ENCODE data around the gene DLX2.

Gene DLX2

DNA sequence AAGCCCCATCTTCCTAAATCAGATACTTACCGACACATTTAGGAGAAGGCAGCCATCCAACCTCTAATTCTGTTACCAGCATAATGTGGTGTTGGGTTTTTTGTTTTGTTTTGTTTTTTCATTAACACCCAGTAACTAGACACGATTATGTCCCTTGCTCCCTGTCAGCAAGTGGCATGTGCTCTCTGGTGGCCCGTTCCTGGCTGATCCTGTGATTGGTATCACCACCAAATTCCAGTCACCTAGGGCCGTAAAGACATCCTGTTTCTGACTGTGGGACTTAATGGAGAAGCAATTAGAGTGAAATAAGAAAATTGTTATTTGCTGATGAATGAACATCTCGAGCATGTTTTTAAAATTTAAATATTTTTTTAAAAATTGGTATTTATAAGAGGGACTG lies 23.3 kb downstream of the DLX2 start:
- Histone ChIP-seq H3K27me3 (ENCODE audit: insufficient read depth, low read depth) (peaks cover 6% of the 10 kb centered on the region; the same call in 1 of the 2 replicates), H3K4me1 (ENCODE audit: low read depth, poor library complexity, severe bottlenecking) (peaks cover 4% of the 10 kb centered on the region), H2AFZ (ENCODE audit: low read depth) (no peak overlapping the region), H3K27ac (no peak overlapping the region), H3K79me2 (ENCODE audit: insufficient read depth, low read depth) (no peaks in the 10 kb centered on the region), H3K4me3 (IDR thresholded peaks at IDR 0.05; ENCODE audit: insufficient read depth, low read depth, low read length) (no peak overlapping the region), H3K9ac (no peak overlapping the region), H4K20me1 (ENCODE audit: insufficient read depth) (no peaks in the 10 kb centered on the region), H3K36me3 (ENCODE audit: insufficient read depth) (no peaks in the 10 kb centered on the region), H3K4me2 (no peak overlapping the region)
- TF ChIP-seq, protein P1, sequence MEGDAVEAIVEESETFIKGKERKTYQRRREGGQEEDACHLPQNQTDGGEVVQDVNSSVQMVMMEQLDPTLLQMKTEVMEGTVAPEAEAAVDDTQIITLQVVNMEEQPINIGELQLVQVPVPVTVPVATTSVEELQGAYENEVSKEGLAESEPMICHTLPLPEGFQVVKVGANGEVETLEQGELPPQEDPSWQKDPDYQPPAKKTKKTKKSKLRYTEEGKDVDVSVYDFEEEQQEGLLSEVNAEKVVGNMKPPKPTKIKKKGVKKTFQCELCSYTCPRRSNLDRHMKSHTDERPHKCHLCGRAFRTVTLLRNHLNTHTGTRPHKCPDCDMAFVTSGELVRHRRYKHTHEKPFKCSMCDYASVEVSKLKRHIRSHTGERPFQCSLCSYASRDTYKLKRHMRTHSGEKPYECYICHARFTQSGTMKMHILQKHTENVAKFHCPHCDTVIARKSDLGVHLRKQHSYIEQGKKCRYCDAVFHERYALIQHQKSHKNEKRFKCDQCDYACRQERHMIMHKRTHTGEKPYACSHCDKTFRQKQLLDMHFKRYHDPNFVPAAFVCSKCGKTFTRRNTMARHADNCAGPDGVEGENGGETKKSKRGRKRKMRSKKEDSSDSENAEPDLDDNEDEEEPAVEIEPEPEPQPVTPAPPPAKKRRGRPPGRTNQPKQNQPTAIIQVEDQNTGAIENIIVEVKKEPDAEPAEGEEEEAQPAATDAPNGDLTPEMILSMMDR (conservative IDR thresholded peaks at IDR 0.05; ENCODE audit: low read depth, low read length), result no peak

DNA sequence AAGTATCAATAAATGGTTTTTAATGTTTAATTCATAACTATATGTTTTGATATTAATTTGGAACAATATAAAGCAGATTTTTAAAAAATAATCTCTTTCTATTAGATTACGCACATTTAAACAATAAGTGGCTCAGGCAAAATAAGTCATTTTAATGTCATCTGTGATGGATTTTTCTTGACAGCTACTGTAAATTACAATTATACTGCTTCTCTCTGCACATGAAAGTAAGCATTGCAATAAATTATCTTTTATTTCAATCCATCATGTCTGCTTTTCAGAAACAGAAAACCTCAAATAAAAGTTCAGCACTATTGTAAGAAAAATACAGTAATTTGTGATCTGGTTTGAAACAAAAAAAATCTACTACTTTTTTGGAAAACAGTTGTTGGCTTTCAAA lies 28.4 kb downstream of the DLX2 start:
- H3K79me2 ChIP-seq (ENCODE audit: insufficient read depth, low read depth), result no peaks in the 10 kb centered on the region
- no peaks in the 10 kb centered on the region for H3K27me3 ChIP-seq (ENCODE audit: insufficient read depth, low read depth)

DNA sequence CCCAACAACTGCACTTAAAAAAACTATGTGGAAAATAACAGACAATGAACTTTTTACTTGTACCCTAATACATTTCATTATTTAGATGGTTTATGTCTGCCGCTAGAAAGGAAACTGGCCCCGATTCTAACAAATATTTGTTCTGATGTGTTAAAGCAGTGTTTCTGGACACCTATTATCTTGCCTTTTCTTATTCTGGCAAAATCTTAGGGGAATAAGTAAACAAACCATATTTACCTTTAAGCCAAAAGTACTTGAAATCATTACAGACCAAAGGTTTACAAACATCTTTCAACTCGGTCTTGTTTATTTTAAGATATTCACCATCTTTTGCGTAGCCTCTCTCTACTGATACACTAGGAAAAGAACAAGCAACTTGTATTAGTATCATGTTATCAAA lies 29.2 kb downstream of the DLX2 start:
- Histone ChIP-seq H3K27me3 (ENCODE audit: insufficient read depth, low read depth) (no peaks in the 10 kb centered on the region), H3K4me1 (ENCODE audit: low read depth, poor library complexity, severe bottlenecking) (no peaks in the 10 kb centered on the region), H4K20me1 (ENCODE audit: insufficient read depth) (no peaks in the 10 kb centered on the region), H3K9ac (no peak overlapping the region), H3K79me2 (ENCODE audit: insufficient read depth, low read depth) (no peaks in the 10 kb centered on the region), H3K4me2 (no peak overlapping the region), H3K36me3 (ENCODE audit: insufficient read depth) (no peaks in the 10 kb centered on the region), H3K27ac (no peak overlapping the region), H3K4me3 (IDR thresholded peaks at IDR 0.05; ENCODE audit: insufficient read depth, low read depth, low read length) (no peak overlapping the region), H2AFZ (ENCODE audit: low read depth) (no peak overlapping the region)
- TF ChIP-seq, protein P1 (conservative IDR thresholded peaks at IDR 0.05; ENCODE audit: low read depth, low read length), result no peak

More for the DNA sequence above, 28.4 kb downstream of the DLX2 start:
- TF ChIP-seq, protein P1 (conservative IDR thresholded peaks at IDR 0.05; ENCODE audit: low read depth, low read length), result no peak
- Histone ChIP-seq H3K4me2 (no peak overlapping the region), H2AFZ (ENCODE audit: low read depth) (no peak overlapping the region), H4K20me1 (ENCODE audit: insufficient read depth) (no peaks in the 10 kb centered on the region), H3K36me3 (ENCODE audit: insufficient read depth) (no peaks in the 10 kb centered on the region), H3K9ac (no peak overlapping the region), H3K4me1 (ENCODE audit: low read depth, poor library complexity, severe bottlenecking) (no peaks in the 10 kb centered on the region), H3K27ac (no peak overlapping the region), H3K4me3 (IDR thresholded peaks at IDR 0.05; ENCODE audit: insufficient read depth, low read depth, low read length) (no peak overlapping the region)

DNA sequence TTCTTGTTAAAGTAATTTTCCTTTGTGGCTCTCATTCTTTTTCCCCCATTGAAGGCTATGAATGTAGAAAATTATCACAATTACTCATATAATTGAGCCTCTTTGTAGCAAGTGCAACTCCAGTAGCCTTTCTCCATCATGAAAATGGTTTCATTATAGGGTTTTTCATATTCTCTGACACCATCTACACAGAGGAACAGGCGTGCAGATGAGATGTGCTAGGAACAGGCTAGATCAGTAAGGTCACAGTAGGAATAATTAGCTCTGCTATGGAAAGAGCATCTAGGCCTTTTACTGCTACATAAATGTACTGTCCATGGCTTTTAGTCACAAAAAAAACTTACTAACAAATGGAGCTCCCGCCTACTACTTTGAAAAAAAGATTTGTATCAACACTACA lies 30.0 kb downstream of the DLX2 start:
- Histone ChIP-seq H2AFZ (ENCODE audit: low read depth) (no peak overlapping the region), H3K4me3 (IDR thresholded peaks at IDR 0.05; ENCODE audit: insufficient read depth, low read depth, low read length) (no peak overlapping the region), H4K20me1 (ENCODE audit: insufficient read depth) (no peaks in the 10 kb centered on the region), H3K27ac (no peak overlapping the region), H3K4me1 (ENCODE audit: low read depth, poor library complexity, severe bottlenecking) (no peaks in the 10 kb centered on the region), H3K36me3 (ENCODE audit: insufficient read depth) (no peaks in the 10 kb centered on the region), H3K9ac (no peak overlapping the region), H3K4me2 (no peak overlapping the region), H3K79me2 (ENCODE audit: insufficient read depth, low read depth) (no peaks in the 10 kb centered on the region), H3K27me3 (ENCODE audit: insufficient read depth, low read depth) (no peaks in the 10 kb centered on the region)
- TF ChIP-seq, protein P1 (conservative IDR thresholded peaks at IDR 0.05; ENCODE audit: low read depth, low read length), result no peak

Measured in KMS-11 (cell line).